OCI-LY3 (cell line): ENCODE measurements around the gene CAP1.

ENCODE experiments used
- H2AFZ ChIP-seq: fragments of 200-600, 300-600 bp; shearing (Covaris generic); 2 replicates; pipeline ENCODE4 v1.6.0; 2014; ENCODE audit warnings: antibody characterized with exemption, low read depth, low read length
- H3K27ac ChIP-seq: fragments of 200-600, 300-600 bp; sonication (generic); 2 replicates; pipeline ENCODE4 v1.5.1; 2014; ENCODE audit warnings: mild to moderate bottlenecking, low read length, moderate library complexity, mixed read lengths
- H3K27me3 ChIP-seq: fragments of 200-600, 300-600 bp; sonication (generic); 2 replicates; pipeline ENCODE4 v1.6.1; 2014; ENCODE audit warnings: low read depth, low read length, mixed read lengths
- H3K36me3 ChIP-seq: fragments of 200-600, 300-600 bp; sonication (generic); replicated peaks from 2 replicates; pipeline ENCODE3; 2014; ENCODE audit warnings: low read depth, low read length, mixed read lengths
- H3K4me1 ChIP-seq: fragments of 300-600, 200-600 bp; sonication (generic); 2 replicates; pipeline ENCODE4 v1.6.1; 2014; ENCODE audit warnings: low read length, mixed read lengths
- H3K4me2 ChIP-seq: fragments of 200-600, 300-600 bp; sonication (generic); 2 replicates; pipeline ENCODE4 v1.6.1; 2014; ENCODE audit warnings: low read length, mixed read lengths
- H3K4me3 ChIP-seq: fragments of 300-600, 200-600 bp; sonication (generic); 2 replicates; pipeline ENCODE4 v1.5.1; 2014; ENCODE audit warnings: antibody characterized with exemption, mild to moderate bottlenecking, low read length, moderate library complexity
- H3K79me2 ChIP-seq: fragments of 300-600, 200-600 bp; shearing (Covaris generic); 2 replicates; pipeline ENCODE4 v1.6.1; 2014; ENCODE audit warnings: mild to moderate bottlenecking, low read length, mixed read lengths
- H3K9ac ChIP-seq: fragments of 300-600, 200-600 bp; shearing (Covaris generic); 2 replicates; pipeline ENCODE4 v1.6.0; 2014; ENCODE audit warnings: mild to moderate bottlenecking, low read length, moderate library complexity
- H3K9me3 ChIP-seq: fragments of 200-600, 300-600 bp; shearing (Covaris generic); 2 replicates; pipeline ENCODE4 v1.6.1; 2014; ENCODE audit warnings: low read length, mixed read lengths; ENCODE audit not compliant: insufficient read depth
- H4K20me1 ChIP-seq: fragments of 200-600, 300-600 bp; sonication (generic); 2 replicates; pipeline ENCODE4 v1.6.1; 2016; ENCODE audit warnings: low read length, mixed read lengths; ENCODE audit not compliant: insufficient read depth
- EZH2phosphoT487 ChIP-seq: fragments of 200-600 bp; shearing (Covaris generic); IDR thresholded peaks from 2 replicates; pipeline ENCODE4 v1.6.1; 2018; ENCODE audit warnings: antibody characterized with exemption, mixed run types, low read depth
- TF ChIP-seq, protein P1 (sequence below): fragments of 200-600, 300-600 bp; sonication (generic); IDR thresholded peaks from 2 replicates; pipeline ENCODE4 v1.5.1; 2014; ENCODE audit warnings: antibody characterized with exemption, low read length, low read depth

The CAP1 gene

DNA sequence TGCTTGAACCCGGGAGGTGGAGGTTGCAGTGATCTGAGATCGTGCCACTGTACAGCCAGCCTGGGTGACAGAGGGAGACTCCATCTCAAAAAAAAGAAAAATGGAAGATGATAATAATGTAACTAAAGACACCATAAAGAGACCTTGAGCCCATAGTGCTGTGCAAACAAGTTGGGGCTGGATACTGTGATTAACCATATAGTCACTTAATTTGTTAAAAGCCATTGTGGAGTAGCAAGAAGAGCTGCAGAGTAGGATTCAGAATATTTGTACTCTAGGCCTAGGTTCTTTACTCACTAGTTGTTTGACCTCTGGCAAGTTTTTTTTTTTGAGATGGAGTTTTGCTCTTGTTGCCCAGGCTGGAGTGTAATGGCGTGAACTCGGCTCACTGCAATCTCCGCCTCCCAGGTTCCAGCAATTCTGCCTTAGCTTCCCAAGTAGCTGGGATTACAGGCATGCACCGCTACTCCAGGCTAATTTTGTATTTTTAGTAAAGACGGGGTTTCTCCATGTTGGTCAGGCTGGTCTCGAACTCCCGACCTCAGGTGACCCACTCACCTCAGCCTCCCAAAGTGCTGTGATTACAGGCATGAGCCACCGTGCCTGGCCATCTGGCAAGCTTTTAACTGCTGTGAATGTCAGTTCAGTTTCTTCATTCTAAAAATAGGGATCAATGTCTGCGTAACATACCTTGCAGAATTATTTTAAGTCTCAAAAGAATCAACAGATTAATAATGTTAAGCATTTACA, 12.8 kb downstream of the CAP1 start:
- TF ChIP-seq, protein P1, sequence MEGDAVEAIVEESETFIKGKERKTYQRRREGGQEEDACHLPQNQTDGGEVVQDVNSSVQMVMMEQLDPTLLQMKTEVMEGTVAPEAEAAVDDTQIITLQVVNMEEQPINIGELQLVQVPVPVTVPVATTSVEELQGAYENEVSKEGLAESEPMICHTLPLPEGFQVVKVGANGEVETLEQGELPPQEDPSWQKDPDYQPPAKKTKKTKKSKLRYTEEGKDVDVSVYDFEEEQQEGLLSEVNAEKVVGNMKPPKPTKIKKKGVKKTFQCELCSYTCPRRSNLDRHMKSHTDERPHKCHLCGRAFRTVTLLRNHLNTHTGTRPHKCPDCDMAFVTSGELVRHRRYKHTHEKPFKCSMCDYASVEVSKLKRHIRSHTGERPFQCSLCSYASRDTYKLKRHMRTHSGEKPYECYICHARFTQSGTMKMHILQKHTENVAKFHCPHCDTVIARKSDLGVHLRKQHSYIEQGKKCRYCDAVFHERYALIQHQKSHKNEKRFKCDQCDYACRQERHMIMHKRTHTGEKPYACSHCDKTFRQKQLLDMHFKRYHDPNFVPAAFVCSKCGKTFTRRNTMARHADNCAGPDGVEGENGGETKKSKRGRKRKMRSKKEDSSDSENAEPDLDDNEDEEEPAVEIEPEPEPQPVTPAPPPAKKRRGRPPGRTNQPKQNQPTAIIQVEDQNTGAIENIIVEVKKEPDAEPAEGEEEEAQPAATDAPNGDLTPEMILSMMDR, result no peak
- TF ChIP-seq EZH2phosphoT487, result no peak
- Histone ChIP-seq H3K79me2 (peaks cover 69% of the 10 kb centered on the region), H3K27me3 (no peaks in the 10 kb centered on the region), H3K4me1 (peaks cover 16% of the 10 kb centered on the region), H3K4me3 (no peak overlapping the region), H2AFZ (no peak overlapping the region), H3K36me3 (no peaks in the 10 kb centered on the region), H3K9me3 (no peaks in the 10 kb centered on the region), H3K4me2 (no peak overlapping the region), H3K27ac (no peak overlapping the region), H4K20me1 (peaks cover 41% of the 10 kb centered on the region), H3K9ac (no peak overlapping the region)

- Histone ChIP-seq H2AFZ (no peak overlapping the region), H3K9me3 (no peaks in the 10 kb centered on the region), H3K79me2 (peaks cover 46% of the 10 kb centered on the region), H3K36me3 (peaks cover 21% of the 10 kb centered on the region), H3K9ac (no peak overlapping the region), H3K27me3 (no peaks in the 10 kb centered on the region), H3K4me3 (no peak overlapping the region), H3K4me2 (no peak overlapping the region), H3K27ac (no peak overlapping the region), H3K4me1 (peaks cover 10% of the 10 kb centered on the region), H4K20me1 (peaks cover 42% of the 10 kb centered on the region)
- no peak for TF ChIP-seq EZH2phosphoT487
- TF ChIP-seq, protein P1, result no peak
These were observed 16.2 kb downstream of the CAP1 start for GRCh38 chr1:40056519-40057309.

DNA sequence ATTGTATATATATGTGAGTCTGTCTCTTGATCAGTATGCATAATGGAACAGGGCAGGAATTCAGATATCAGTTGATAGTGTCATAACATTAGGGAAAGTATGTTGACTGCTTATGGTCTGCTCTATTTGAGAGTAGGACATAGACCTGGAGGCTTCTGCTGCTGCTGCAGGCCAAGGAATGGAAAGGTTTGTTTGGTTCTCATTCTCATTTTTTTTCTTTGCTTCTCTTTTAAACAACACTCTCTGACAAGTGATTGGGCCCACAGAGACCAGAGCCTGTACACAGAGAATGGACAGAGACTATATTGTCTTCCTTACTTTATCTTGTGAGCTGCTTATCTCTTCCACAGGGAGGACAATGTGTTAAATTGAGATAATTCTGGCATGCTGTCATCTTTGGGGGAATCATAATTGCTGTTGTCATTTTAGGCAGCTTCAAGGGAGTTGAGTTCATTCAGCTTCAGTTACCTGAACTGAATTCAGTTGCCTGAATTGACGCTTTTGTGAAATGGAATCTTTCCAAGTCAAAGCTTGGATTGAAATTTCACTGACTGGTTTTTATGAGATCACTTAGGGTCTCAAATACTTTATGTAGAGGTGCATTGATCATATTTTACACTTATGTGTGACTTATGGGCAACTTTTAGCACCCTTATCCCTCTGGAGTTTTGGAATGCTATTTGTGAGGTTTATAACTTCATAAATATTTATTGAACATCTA, 16.9 kb downstream of the CAP1 start:
- no peak overlapping the region for H3K27ac ChIP-seq
- H3K27me3 ChIP-seq, result no peaks in the 10 kb centered on the region
- H3K9me3 ChIP-seq, result no peaks in the 10 kb centered on the region
- H3K4me1 ChIP-seq, result peaks cover 10% of the 10 kb centered on the region
- no peak overlapping the region for H3K4me3 ChIP-seq
- peaks cover 40% of the 10 kb centered on the region for H3K79me2 ChIP-seq
- no peak overlapping the region for H3K4me2 ChIP-seq
- TF ChIP-seq, protein P1, result no peak
- no peak for TF ChIP-seq EZH2phosphoT487
- H4K20me1 ChIP-seq, result peaks cover 42% of the 10 kb centered on the region
- H3K36me3 ChIP-seq, result peaks cover 21% of the 10 kb centered on the region
- no peak overlapping the region for H3K9ac ChIP-seq
- no peak overlapping the region for H2AFZ ChIP-seq

DNA sequence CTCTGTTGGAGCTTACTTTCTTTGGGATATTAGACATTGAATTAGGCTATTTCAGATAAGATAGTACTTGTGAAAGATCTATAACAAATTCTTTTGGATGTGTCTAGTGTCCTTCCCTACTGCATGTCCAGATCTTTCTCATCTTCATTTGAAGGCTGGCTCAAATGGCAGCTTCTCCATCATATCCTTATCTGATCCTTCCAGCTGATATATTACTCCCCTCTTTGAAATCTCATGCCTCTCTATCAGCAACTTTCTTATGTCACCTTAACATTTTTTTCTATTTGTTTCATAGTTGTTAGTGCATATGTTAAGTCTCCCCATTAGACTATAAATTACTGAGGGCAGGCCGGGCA, 17.5 kb downstream of the CAP1 start:
- Histone ChIP-seq H3K36me3 (peaks cover 21% of the 10 kb centered on the region), H3K27me3 (no peaks in the 10 kb centered on the region), H3K79me2 (peaks cover 40% of the 10 kb centered on the region), H3K4me1 (peaks cover 10% of the 10 kb centered on the region), H3K4me2 (no peak overlapping the region), H2AFZ (no peak overlapping the region), H3K9ac (no peak overlapping the region), H3K27ac (no peak overlapping the region), H3K4me3 (no peak overlapping the region), H3K9me3 (no peaks in the 10 kb centered on the region), H4K20me1 (peaks cover 42% of the 10 kb centered on the region)
- TF ChIP-seq, protein P1, result no peak
- TF ChIP-seq EZH2phosphoT487, result no peak
